Measurements from ENCODE around the gene TSC22D4. TPM values are rescaled to one million over a fixed set of nuclear protein-coding genes. Genes with fewer than 3 reads are reported as not detected.
A peak's percentile ranks its signal among the peaks of the same experiment; 100 is the strongest.

The TSC22D4 gene
- total RNA-seq, 1 donor from 2014 or later: 51.8 TPM

GRCh38 chr7:100472854-100473499, 6.0 kb downstream of the TSC22D4 start:
- H3K4me1 ChIP-seq: peaks cover 45% of the 10 kb centered on the region
- TF ChIP-seq CTCF (IDR thresholded peaks at IDR 0.05): no peak
- intact Hi-C loops (cut with DNase I): loop anchor here (10.0 kb wide), 1 partner anchor 212 kb away; no protein-coding TSS in a partner anchor
- DNase-seq (no peak), ATAC-seq (peak; percentile 56)
- H3K27me3 ChIP-seq: no peaks in the 10 kb centered on the region
- peak overlapping the region; percentile 49 for H3K27ac ChIP-seq
- H3K4me3 ChIP-seq: peak overlapping the region; percentile 3
- H3K9me3 ChIP-seq: no peaks in the 10 kb centered on the region
- peaks cover 50% of the 10 kb centered on the region for H3K36me3 ChIP-seq

- Histone ChIP-seq H3K36me3 (peaks cover 57% of the 10 kb centered on the region), H3K27ac (peak overlapping the region; percentile 49), H3K27me3 (no peaks in the 10 kb centered on the region), H3K4me3 (peak overlapping the region; percentile 3), H3K9me3 (no peaks in the 10 kb centered on the region), H3K4me1 (peaks cover 46% of the 10 kb centered on the region)
- no peak for DNase-seq
- ATAC-seq: peak; percentile 55
- TF ChIP-seq CTCF (IDR thresholded peaks at IDR 0.05): no peak
- intact Hi-C loops (cut with DNase I): loop anchor here (10.0 kb wide), 1 partner anchor 213 kb away; no protein-coding TSS in a partner anchor
These were observed 6.7 kb downstream of the TSC22D4 start for GRCh38 chr7:100472121-100472851.

- peaks cover 59% of the 10 kb centered on the region for H3K36me3 ChIP-seq
- no peaks in the 10 kb centered on the region for H3K9me3 ChIP-seq
- H3K4me1 ChIP-seq: peaks cover 34% of the 10 kb centered on the region
- intact Hi-C loops (cut with DNase I): loop anchor here (10.0 kb wide), 1 partner anchor 214 kb away; no protein-coding TSS in a partner anchor
- H3K27me3 ChIP-seq: no peaks in the 10 kb centered on the region
- ATAC-seq (no peak), DNase-seq (no peak)
- H3K4me3 ChIP-seq: no peak overlapping the region
- no peak for TF ChIP-seq CTCF (IDR thresholded peaks at IDR 0.05)
- H3K27ac ChIP-seq: no peak overlapping the region
These were observed 8.0 kb downstream of the TSC22D4 start for GRCh38 chr7:100471021-100471420.

- peak; percentile 88 for ATAC-seq
- no peak overlapping the region for H3K27ac ChIP-seq
These were observed 9.6 kb downstream of the TSC22D4 start for GRCh38 chr7:100469227-100470044.

More at GRCh38 chr7:100469227-100470044, 9.6 kb downstream of the TSC22D4 start:
- H3K36me3 ChIP-seq: peaks cover 52% of the 10 kb centered on the region
- H3K9me3 ChIP-seq: no peaks in the 10 kb centered on the region
- intact Hi-C loops (cut with DNase I): loop anchor here (5.0 to 10.0 kb wide), 2 partner anchors 93 to 215 kb away; no protein-coding TSS in a partner anchor
- peak; percentile 92 for TF ChIP-seq CTCF (IDR thresholded peaks at IDR 0.05)
- no peaks in the 10 kb centered on the region for H3K27me3 ChIP-seq
- H3K4me1 ChIP-seq: peaks cover 35% of the 10 kb centered on the region
- no peak overlapping the region for H3K4me3 ChIP-seq
- peak; percentile 93 for DNase-seq
